Measurements from ENCODE around the gene TMTC3.

DNA sequence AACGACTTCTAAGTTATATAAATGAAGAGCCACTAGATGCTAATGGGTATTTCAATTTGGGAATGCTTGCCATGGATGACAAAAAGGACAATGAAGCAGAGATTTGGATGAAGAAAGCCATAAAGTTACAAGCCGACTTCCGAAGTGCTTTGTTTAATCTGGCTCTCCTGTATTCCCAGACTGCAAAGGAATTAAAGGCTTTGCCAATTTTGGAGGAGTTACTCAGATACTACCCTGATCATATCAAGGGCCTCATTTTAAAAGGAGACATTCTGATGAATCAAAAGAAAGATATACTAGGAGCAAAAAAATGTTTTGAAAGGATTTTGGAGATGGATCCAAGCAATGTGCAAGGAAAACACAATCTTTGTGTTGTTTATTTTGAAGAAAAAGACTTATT is 52.8 kb downstream of the TMTC3 start:
- TF ChIP-seq GATA3 (IDR thresholded peaks at IDR 0.05; ENCODE audit: low read depth, low read length), result no peak
- TF ChIP-seq GATA2 (IDR thresholded peaks at IDR 0.05; ENCODE audit: low read depth, low read length), result no peak
